ENCODE measurements around the gene SLX4IP. TPM values are rescaled to one million over a fixed set of nuclear protein-coding genes. Genes with fewer than 3 reads are reported as not detected.

SLX4IP gene
- total and polyA plus RNA-seq, 2 donors (not counting 3 experiments of a cell fraction or from before 2014, with no cell fraction given), result 1.9 to 4.5 TPM

DNA sequence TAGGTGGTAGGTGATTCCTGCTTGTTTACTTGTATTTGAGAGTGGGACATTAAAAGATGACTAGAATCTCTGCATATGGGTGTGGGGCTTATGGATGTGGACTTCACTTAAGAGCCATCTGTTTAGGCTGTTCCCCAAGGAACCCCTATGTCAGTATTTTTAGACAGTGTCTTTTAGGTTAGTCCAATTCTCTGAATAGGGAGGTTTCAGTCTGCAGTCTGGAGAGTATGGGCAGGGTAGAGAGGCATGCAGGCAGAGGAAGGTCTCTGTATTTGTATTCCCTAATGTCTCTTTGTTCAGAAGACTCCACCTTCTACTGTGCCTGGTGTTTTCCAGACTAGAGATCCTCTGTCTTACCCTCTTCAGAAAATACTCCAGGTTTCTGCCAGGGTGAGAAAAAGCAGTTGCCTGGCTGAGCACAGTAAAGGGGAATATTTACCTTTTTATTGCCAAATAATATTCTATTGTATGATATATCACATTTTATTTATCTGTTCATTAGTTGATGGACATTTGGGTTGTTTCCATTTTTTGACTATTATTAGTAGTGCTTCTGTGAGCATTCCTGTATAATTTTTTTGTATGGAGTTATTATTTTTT, 19.1 kb downstream of the SLX4IP start:
- Histone ChIP-seq H3K9me3 (replicated peaks; ENCODE audit: control insufficient read depth, insufficient read depth, low read length) (no peaks in the 10 kb centered on the region), H3K27ac (ENCODE audit: insufficient read depth, low read depth, low read length) (no peak overlapping the region), H3K9me1 (replicated peaks; ENCODE audit: control insufficient read depth, extremely low read depth, insufficient read depth, low read length) (no peaks in the 10 kb centered on the region), H4K20me1 (replicated peaks; ENCODE audit: control insufficient read depth, extremely low read depth, insufficient read depth, low read length) (no peaks in the 10 kb centered on the region), H3K27me3 (ENCODE audit: control insufficient read depth in 2 of 2, insufficient read depth in 2 of 2, low read length in 2 of 2) (no peaks in the 10 kb centered on the region), H3K4me3 (replicated peaks in 1 of 3; ENCODE audit: insufficient read depth in 1 of 3, low read depth in 1 of 3, low read length in 3 of 3) (no peak overlapping the region), H3K4me2 (ENCODE audit: insufficient read depth, low read length) (no peak overlapping the region), H3K9ac (replicated peaks; ENCODE audit: extremely low read depth, insufficient read depth, low read length) (no peak overlapping the region), H3K79me2 (ENCODE audit: control insufficient read depth, insufficient read depth, low read length) (no peaks in the 10 kb centered on the region), H3K36me3 (ENCODE audit: control insufficient read depth in 2 of 2, extremely low read depth in 1 of 2, insufficient read depth in 2 of 2, low read length in 2 of 2) (no peaks in the 10 kb centered on the region), H3K4me1 (ENCODE audit: control insufficient read depth, extremely low read depth, insufficient read depth, low read length) (peaks cover 3% of the 10 kb centered on the region), H2AFZ (ENCODE audit: low read depth, low read length) (no peak overlapping the region)
- DNase-seq (ENCODE audit: low read depth, low spot score) (no peak), FAIRE-seq (no peak)
- intact Hi-C loops (cut with micrococcal nuclease) (no loop called here), dilution Hi-C loops (cut with MboI; ENCODE audit: extremely low pct_ligation_motif_present, low sequenced_read_pairs) (no loop called here)
- TF ChIP-seq POLR2A (IDR thresholded peaks at IDR 0.05; ENCODE audit: low read depth, low read length) (no peak), EZH2 (IDR thresholded peaks at IDR 0.05; ENCODE audit: borderline replicate concordance, low read depth, low read length, severe bottlenecking) (no peak), FOS (IDR thresholded peaks at IDR 0.05; ENCODE audit: borderline replicate concordance, insufficient read depth, low read length) (no peak), POLR2AphosphoS5 (IDR thresholded peaks at IDR 0.05; ENCODE audit: insufficient read depth, low read depth, low read length) (no peak), GATA2 (IDR thresholded peaks at IDR 0.05; ENCODE audit: insufficient read depth, insufficient read length, low read depth, low read length) (no peak), JUN (IDR thresholded peaks at IDR 0.05; ENCODE audit: borderline replicate concordance, insufficient read depth, insufficient read length, low read depth) (no peak), MYC (IDR thresholded peaks at IDR 0.05; ENCODE audit: low read depth, low read length) (no peak)
- TF ChIP-seq, protein P1, sequence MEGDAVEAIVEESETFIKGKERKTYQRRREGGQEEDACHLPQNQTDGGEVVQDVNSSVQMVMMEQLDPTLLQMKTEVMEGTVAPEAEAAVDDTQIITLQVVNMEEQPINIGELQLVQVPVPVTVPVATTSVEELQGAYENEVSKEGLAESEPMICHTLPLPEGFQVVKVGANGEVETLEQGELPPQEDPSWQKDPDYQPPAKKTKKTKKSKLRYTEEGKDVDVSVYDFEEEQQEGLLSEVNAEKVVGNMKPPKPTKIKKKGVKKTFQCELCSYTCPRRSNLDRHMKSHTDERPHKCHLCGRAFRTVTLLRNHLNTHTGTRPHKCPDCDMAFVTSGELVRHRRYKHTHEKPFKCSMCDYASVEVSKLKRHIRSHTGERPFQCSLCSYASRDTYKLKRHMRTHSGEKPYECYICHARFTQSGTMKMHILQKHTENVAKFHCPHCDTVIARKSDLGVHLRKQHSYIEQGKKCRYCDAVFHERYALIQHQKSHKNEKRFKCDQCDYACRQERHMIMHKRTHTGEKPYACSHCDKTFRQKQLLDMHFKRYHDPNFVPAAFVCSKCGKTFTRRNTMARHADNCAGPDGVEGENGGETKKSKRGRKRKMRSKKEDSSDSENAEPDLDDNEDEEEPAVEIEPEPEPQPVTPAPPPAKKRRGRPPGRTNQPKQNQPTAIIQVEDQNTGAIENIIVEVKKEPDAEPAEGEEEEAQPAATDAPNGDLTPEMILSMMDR (IDR thresholded peaks at IDR 0.05; ENCODE audit: extremely low read depth in 1 of 2, insufficient read depth in 1 of 2, low read depth in 1 of 2, low read length in 2 of 2), result no peak
- TF ChIP-seq, protein P2, sequence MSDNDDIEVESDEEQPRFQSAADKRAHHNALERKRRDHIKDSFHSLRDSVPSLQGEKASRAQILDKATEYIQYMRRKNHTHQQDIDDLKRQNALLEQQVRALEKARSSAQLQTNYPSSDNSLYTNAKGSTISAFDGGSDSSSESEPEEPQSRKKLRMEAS (IDR thresholded peaks at IDR 0.05; ENCODE audit: insufficient read depth, insufficient read length), result no peak
- CTCF ChIA-PET, result no interaction called here
- no TSS peak for BruUV-seq (replicated peaks)
- POLR2A ChIA-PET, result no interaction called here
